ENCODE measurements around the gene CTBP2.

DNA sequence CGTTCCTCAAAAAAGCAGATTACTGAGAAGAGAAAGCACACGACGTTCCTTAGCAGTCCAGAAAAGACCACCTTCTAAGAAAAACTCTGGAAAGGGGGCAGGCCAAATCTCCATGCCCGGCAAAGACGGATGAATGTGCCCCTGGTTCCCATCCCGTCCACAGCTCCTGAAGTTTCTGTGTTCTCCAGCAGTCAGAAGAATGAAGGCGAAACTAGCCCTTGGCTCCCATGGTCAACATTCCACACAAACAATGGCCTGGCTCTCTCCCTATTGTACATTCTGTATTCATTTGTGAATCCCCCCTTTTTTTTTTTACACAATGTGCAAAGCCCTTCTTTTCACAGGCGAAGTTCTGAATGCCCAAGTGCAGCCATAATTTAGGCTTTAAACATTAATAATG, 5.3 kb downstream of the CTBP2 start:
- TF ChIP-seq, protein P1, sequence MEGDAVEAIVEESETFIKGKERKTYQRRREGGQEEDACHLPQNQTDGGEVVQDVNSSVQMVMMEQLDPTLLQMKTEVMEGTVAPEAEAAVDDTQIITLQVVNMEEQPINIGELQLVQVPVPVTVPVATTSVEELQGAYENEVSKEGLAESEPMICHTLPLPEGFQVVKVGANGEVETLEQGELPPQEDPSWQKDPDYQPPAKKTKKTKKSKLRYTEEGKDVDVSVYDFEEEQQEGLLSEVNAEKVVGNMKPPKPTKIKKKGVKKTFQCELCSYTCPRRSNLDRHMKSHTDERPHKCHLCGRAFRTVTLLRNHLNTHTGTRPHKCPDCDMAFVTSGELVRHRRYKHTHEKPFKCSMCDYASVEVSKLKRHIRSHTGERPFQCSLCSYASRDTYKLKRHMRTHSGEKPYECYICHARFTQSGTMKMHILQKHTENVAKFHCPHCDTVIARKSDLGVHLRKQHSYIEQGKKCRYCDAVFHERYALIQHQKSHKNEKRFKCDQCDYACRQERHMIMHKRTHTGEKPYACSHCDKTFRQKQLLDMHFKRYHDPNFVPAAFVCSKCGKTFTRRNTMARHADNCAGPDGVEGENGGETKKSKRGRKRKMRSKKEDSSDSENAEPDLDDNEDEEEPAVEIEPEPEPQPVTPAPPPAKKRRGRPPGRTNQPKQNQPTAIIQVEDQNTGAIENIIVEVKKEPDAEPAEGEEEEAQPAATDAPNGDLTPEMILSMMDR (conservative IDR thresholded peaks at IDR 0.05), result no peak
- no peak for TF ChIP-seq ZFX (IDR thresholded peaks at IDR 0.05)

Data from C4-2B (cell line).